HEK293 (cell line): Measurements from ENCODE around the gene RPS6KC1.
A peak's percentile ranks its signal among the peaks of the same experiment; 100 is the strongest.

Experiments used
- GFI1B ChIP-seq: fragments of 450-650 bp; formaldehyde crosslinking; IDR thresholded peaks from 2 replicates; pipeline ENCODE4 v1.5.1; 2016; ENCODE audit warnings: missing biosample characterization, missing genetic modification characterization
- GLIS2 ChIP-seq: fragments of 450-650 bp; formaldehyde crosslinking; IDR thresholded peaks from 2 replicates; pipeline ENCODE4 v1.5.1; 2016; ENCODE audit warnings: missing biosample characterization, missing genetic modification characterization
- HOXD13 ChIP-seq: sonication (generic); formaldehyde crosslinking; IDR thresholded peaks from 2 replicates; pipeline ENCODE4 v1.8.0; 2022; ENCODE audit warnings: missing genetic modification reagents, borderline replicate concordance
- KLF1 ChIP-seq: fragments of 450-650 bp; formaldehyde crosslinking; IDR thresholded peaks from 2 replicates; pipeline ENCODE4 v1.5.1; 2016; ENCODE audit warnings: missing biosample characterization, missing genetic modification characterization
- MEIS1 ChIP-seq: sonication (generic); formaldehyde crosslinking; IDR thresholded peaks from 2 replicates; pipeline ENCODE4 v1.8.1; 2022; ENCODE audit warnings: missing genetic modification reagents, mild to moderate bottlenecking, borderline replicate concordance
- RBAK ChIP-seq: fragments of 450-650 bp; formaldehyde crosslinking; IDR thresholded peaks from 2 replicates; pipeline ENCODE4 v1.5.1; 2016; ENCODE audit warnings: missing biosample characterization, missing genetic modification characterization
- ZBTB8A ChIP-seq: fragments of 450-650 bp; formaldehyde crosslinking; IDR thresholded peaks from 2 replicates; pipeline ENCODE4 v1.5.1; 2016; ENCODE audit warnings: missing biosample characterization, missing genetic modification characterization
- ZFHX2 ChIP-seq: fragments of 450-650 bp; formaldehyde crosslinking; conservative IDR thresholded peaks from 2 replicates; pipeline ENCODE4 v1.5.1; 2016; ENCODE audit warnings: missing biosample characterization, missing genetic modification characterization
- ZFP41 ChIP-seq: fragments of 450-650 bp; formaldehyde crosslinking; IDR thresholded peaks from 2 replicates; pipeline ENCODE4 v1.5.1; 2016; ENCODE audit warnings: missing biosample characterization, missing genetic modification characterization, borderline replicate concordance
- ZIC2 ChIP-seq: fragments of 450-650 bp; formaldehyde crosslinking; IDR thresholded peaks from 2 replicates; pipeline ENCODE4 v1.5.1; 2016; ENCODE audit warnings: missing biosample characterization, missing genetic modification characterization
- ZNF239 ChIP-seq: fragments of 450-650 bp; formaldehyde crosslinking; IDR thresholded peaks from 2 replicates; pipeline ENCODE4 v1.5.1; 2016; ENCODE audit warnings: missing biosample characterization, missing genetic modification characterization
- ZNF274 ChIP-seq, 2 experiments: fragments of 200-500 bp in 1 of 2; fragments of 450-650 bp in 1 of 2; sonication (Bioruptor generic) in 1 of 2; formaldehyde crosslinking in 1 of 2; IDR thresholded peaks; 2 replicates each; pipeline versions ENCODE4 v1.5.1 to v1.6.1; 2014 to 2016; ENCODE audit warnings: borderline replicate concordance in 1 of 2, inconsistent platforms in 1 of 2, low read length in 1 of 2, missing biosample characterization in 1 of 2, missing genetic modification characterization in 1 of 2
- ZNF292 ChIP-seq: fragments of 450-650 bp; formaldehyde crosslinking; IDR thresholded peaks from 2 replicates; pipeline ENCODE4 v1.5.1; 2016; ENCODE audit warnings: low read depth, missing biosample characterization, missing genetic modification characterization, borderline replicate concordance
- ZNF350 ChIP-seq: fragments of 450-650 bp; formaldehyde crosslinking; IDR thresholded peaks from 2 replicates; pipeline ENCODE4 v1.5.0; 2017; ENCODE audit warnings: missing biosample characterization, mild to moderate bottlenecking, missing genetic modification characterization
- ZNF391 ChIP-seq: fragments of 450-650 bp; formaldehyde crosslinking; IDR thresholded peaks from 2 replicates; pipeline ENCODE4 v1.5.1; 2016; ENCODE audit warnings: low read depth, missing biosample characterization, missing genetic modification characterization, borderline replicate concordance
- ZNF433 ChIP-seq: fragments of 450-650 bp; formaldehyde crosslinking; IDR thresholded peaks from 2 replicates; pipeline ENCODE4 v1.5.1; 2016; ENCODE audit warnings: missing biosample characterization, missing genetic modification characterization, low read depth
- ZNF473 ChIP-seq: fragments of 450-650 bp; formaldehyde crosslinking; IDR thresholded peaks from 2 replicates; pipeline ENCODE4 v1.5.1; 2017; ENCODE audit warnings: missing biosample characterization, missing genetic modification characterization
- ZNF510 ChIP-seq: fragments of 450-650 bp; formaldehyde crosslinking; IDR thresholded peaks from 2 replicates; pipeline ENCODE4 v1.5.1; 2018; ENCODE audit warnings: mild to moderate bottlenecking, missing genetic modification characterization, missing biosample characterization; ENCODE audit not compliant: insufficient replicate concordance
- ZNF529 ChIP-seq: fragments of 450-650 bp; formaldehyde crosslinking; IDR thresholded peaks from 2 replicates; pipeline ENCODE4 v1.5.1; 2017; ENCODE audit warnings: missing genetic modification characterization, missing biosample characterization; ENCODE audit not compliant: insufficient replicate concordance
- ZNF544 ChIP-seq: fragments of 450-650 bp; formaldehyde crosslinking; IDR thresholded peaks from 2 replicates; pipeline ENCODE4 v1.5.0; 2017; ENCODE audit warnings: missing biosample characterization, missing genetic modification characterization
- ZNF560 ChIP-seq: fragments of 450-650 bp; formaldehyde crosslinking; IDR thresholded peaks from 2 replicates; pipeline ENCODE4 v1.5.1; 2017; ENCODE audit warnings: missing biosample characterization, missing genetic modification characterization, borderline replicate concordance
- ZNF660 ChIP-seq: fragments of 450-650 bp; IDR thresholded peaks from 2 replicates; pipeline ENCODE4 v1.5.1; 2018; ENCODE audit warnings: missing biosample characterization, mild to moderate bottlenecking, missing genetic modification characterization
- ZNF670 ChIP-seq: fragments of 450-650 bp; formaldehyde crosslinking; IDR thresholded peaks from 2 replicates; pipeline ENCODE4 v1.5.1; 2016; ENCODE audit warnings: missing biosample characterization, missing genetic modification characterization, low read depth
- ZNF707 ChIP-seq: fragments of 450-650 bp; formaldehyde crosslinking; IDR thresholded peaks from 2 replicates; pipeline ENCODE4 v1.5.1; 2016; ENCODE audit warnings: missing biosample characterization, missing genetic modification characterization
- ZNF776 ChIP-seq: fragments of 450-650 bp; formaldehyde crosslinking; IDR thresholded peaks from 2 replicates; pipeline ENCODE4 v1.5.0; 2017; ENCODE audit warnings: missing biosample characterization, missing genetic modification characterization, borderline replicate concordance
- ZNF785 ChIP-seq: fragments of 450-650 bp; formaldehyde crosslinking; IDR thresholded peaks from 2 replicates; pipeline ENCODE4 v1.5.1; 2016; ENCODE audit warnings: missing biosample characterization, missing genetic modification characterization
- ZXDB ChIP-seq: fragments of 450-650 bp; formaldehyde crosslinking; IDR thresholded peaks from 2 replicates; pipeline ENCODE4 v1.5.1; 2016; ENCODE audit warnings: missing biosample characterization, missing genetic modification characterization
- TF ChIP-seq, protein P1 (sequence below): fragments of 450-650 bp; formaldehyde crosslinking; IDR thresholded peaks from 2 replicates; pipeline ENCODE4 v1.5.1; 2017; ENCODE audit warnings: missing biosample characterization, missing genetic modification characterization
- TF ChIP-seq, protein P2 (sequence below): fragments of 450-650 bp; formaldehyde crosslinking; IDR thresholded peaks from 2 replicates; pipeline ENCODE4 v1.5.1; 2016; ENCODE audit warnings: missing biosample characterization, missing genetic modification characterization
- TF ChIP-seq, protein P3 (sequence below): fragments of 450-650 bp; formaldehyde crosslinking; IDR thresholded peaks from 2 replicates; pipeline ENCODE4 v1.5.1; 2016; ENCODE audit warnings: missing biosample characterization, missing genetic modification characterization
- TF ChIP-seq, protein P4 (sequence below): fragments of 450-650 bp; formaldehyde crosslinking; IDR thresholded peaks from 2 replicates; pipeline ENCODE4 v1.5.1; 2016; ENCODE audit warnings: missing biosample characterization, missing genetic modification characterization

RPS6KC1 gene

DNA sequence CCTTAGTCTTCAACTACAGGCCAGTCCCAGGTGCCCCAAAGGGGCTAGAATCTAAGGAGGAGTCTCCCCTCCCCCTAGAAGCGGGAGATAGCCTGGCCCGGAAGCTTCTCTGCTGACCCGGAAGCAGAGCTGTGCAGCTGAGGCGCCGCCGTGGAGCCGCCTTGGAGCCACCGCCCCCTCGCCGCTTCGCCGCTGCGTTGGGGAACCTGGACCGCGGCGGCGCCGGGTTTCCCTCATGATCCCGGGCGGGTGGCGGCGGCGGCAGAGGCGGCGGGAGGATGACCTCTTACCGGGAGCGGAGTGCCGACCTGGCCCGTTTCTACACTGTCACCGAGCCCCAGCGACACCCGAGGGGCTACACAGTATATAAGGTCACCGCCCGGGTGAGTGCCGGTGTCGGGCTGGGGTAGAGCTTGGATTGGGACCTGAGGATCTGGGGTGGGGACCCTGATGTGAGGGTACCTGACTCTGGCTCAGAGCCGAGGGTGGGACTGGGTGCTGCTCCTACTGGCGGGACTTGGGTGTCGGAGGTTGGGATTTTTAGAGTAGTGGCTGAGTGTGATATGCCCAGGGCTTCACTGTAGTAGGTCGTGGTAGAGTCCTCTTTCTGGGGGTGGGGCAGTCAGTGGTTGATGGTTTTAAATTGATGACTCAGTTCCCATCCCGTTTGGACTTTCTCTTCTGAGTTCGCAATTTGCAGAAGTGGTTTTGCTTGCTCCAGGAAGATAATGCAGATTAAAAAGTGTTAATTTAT lies at the start of gene RPS6KC1 (continued):
- no peak for TF ChIP-seq ZNF433 (tag by site-specific recombination)
- no peak for TF ChIP-seq MEIS1 (CRISPR knock-in tag)
- TF ChIP-seq ZNF560: no peak
- TF ChIP-seq, protein P1, sequence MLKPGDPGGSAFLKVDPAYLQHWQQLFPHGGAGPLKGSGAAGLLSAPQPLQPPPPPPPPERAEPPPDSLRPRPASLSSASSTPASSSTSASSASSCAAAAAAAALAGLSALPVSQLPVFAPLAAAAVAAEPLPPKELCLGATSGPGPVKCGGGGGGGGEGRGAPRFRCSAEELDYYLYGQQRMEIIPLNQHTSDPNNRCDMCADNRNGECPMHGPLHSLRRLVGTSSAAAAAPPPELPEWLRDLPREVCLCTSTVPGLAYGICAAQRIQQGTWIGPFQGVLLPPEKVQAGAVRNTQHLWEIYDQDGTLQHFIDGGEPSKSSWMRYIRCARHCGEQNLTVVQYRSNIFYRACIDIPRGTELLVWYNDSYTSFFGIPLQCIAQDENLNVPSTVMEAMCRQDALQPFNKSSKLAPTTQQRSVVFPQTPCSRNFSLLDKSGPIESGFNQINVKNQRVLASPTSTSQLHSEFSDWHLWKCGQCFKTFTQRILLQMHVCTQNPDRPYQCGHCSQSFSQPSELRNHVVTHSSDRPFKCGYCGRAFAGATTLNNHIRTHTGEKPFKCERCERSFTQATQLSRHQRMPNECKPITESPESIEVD: peak; percentile 48; the same call in 1 of the 2 replicates
- TF ChIP-seq, protein P2, sequence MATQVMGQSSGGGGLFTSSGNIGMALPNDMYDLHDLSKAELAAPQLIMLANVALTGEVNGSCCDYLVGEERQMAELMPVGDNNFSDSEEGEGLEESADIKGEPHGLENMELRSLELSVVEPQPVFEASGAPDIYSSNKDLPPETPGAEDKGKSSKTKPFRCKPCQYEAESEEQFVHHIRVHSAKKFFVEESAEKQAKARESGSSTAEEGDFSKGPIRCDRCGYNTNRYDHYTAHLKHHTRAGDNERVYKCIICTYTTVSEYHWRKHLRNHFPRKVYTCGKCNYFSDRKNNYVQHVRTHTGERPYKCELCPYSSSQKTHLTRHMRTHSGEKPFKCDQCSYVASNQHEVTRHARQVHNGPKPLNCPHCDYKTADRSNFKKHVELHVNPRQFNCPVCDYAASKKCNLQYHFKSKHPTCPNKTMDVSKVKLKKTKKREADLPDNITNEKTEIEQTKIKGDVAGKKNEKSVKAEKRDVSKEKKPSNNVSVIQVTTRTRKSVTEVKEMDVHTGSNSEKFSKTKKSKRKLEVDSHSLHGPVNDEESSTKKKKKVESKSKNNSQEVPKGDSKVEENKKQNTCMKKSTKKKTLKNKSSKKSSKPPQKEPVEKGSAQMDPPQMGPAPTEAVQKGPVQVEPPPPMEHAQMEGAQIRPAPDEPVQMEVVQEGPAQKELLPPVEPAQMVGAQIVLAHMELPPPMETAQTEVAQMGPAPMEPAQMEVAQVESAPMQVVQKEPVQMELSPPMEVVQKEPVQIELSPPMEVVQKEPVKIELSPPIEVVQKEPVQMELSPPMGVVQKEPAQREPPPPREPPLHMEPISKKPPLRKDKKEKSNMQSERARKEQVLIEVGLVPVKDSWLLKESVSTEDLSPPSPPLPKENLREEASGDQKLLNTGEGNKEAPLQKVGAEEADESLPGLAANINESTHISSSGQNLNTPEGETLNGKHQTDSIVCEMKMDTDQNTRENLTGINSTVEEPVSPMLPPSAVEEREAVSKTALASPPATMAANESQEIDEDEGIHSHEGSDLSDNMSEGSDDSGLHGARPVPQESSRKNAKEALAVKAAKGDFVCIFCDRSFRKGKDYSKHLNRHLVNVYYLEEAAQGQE (tag by site-specific recombination): no peak
- TF ChIP-seq, protein P3, sequence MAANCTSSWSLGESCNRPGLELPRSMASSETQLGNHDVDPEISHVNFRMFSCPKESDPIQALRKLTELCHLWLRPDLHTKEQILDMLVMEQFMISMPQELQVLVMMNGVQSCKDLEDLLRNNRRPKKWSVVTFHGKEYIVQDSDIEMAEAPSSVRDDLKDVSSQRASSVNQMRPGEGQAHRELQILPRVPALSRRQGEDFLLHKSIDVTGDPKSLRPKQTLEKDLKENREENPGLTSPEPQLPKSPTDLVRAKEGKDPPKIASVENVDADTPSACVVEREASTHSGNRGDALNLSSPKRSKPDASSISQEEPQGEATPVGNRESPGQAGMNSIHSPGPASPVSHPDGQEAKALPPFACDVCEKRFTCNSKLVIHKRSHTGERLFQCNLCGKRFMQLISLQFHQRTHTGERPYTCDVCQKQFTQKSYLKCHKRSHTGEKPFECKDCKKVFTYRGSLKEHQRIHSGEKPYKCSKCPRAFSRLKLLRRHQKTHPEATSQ (tag by site-specific recombination): no peak
- no peak for TF ChIP-seq ZNF292 (tag by site-specific recombination)
- no peak for TF ChIP-seq GFI1B
- no peak; the same call in 1 of the 2 replicates for TF ChIP-seq ZBTB8A
- no peak for TF ChIP-seq ZNF274 (IDR thresholded peaks at IDR 0.05; ENCODE audit: low read length)
- no peak for TF ChIP-seq ZNF274 (tag by site-specific recombination; IDR thresholded peaks at IDR 0.05; ENCODE audit: borderline replicate concordance)
- TF ChIP-seq ZNF785 (tag by site-specific recombination): no peak
- no peak for TF ChIP-seq ZNF670
- no peak for TF ChIP-seq ZNF529 (tag by site-specific recombination)
- TF ChIP-seq ZFP41 (tag by site-specific recombination): no peak
- TF ChIP-seq ZNF350: no peak
- no peak for TF ChIP-seq ZNF473
- no peak for TF ChIP-seq RBAK (tag by site-specific recombination)
- TF ChIP-seq ZFHX2 (tag by site-specific recombination): peak; percentile 38
- TF ChIP-seq HOXD13: no peak
- no peak for TF ChIP-seq ZNF239 (tag by site-specific recombination)
- TF ChIP-seq ZNF660 (tag by site-specific recombination): peak; percentile 36; the same call in 1 of the 2 replicates
- peak; percentile 22 for TF ChIP-seq KLF1 (tag by site-specific recombination)
- TF ChIP-seq ZNF776 (tag by site-specific recombination): no peak
- no peak for TF ChIP-seq ZIC2
- TF ChIP-seq, protein P4, sequence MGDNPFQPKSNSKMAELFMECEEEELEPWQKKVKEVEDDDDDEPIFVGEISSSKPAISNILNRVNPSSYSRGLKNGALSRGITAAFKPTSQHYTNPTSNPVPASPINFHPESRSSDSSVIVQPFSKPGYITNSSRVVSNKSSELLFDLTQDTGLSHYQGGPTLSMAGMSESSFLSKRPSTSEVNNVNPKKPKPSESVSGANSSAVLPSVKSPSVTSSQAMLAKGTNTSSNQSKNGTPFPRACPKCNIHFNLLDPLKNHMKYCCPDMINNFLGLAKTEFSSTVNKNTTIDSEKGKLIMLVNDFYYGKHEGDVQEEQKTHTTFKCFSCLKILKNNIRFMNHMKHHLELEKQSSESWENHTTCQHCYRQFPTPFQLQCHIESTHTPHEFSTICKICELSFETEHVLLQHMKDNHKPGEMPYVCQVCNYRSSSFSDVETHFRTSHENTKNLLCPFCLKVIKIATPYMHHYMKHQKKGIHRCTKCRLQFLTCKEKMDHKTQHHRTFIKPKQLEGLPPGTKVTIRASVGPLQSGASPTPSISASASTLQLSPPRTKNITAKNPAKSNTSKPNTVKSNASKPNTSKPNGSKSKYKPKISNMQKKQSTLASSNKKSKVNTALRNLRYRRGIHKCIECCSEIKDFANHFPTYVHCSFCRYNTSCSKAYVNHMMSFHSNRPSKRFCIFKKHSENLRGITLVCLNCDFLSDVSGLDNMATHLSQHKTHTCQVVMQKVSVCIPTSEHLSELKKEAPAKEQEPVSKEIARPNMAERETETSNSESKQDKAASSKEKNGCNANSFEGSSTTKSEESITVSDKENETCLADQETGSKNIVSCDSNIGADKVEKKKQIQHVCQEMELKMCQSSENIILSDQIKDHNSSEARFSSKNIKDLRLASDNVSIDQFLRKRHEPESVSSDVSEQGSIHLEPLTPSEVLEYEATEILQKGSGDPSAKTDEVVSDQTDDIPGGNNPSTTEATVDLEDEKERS: no peak
- TF ChIP-seq ZNF391 (tag by site-specific recombination): no peak
- TF ChIP-seq ZNF544 (tag by site-specific recombination): no peak
- TF ChIP-seq ZNF707 (tag by site-specific recombination): no peak
- no peak; the same call in 1 of the 2 replicates for TF ChIP-seq ZXDB (tag by site-specific recombination)
- TF ChIP-seq GLIS2 (tag by site-specific recombination): no peak
- TF ChIP-seq ZNF510 (tag by site-specific recombination): peak; percentile 96
